Ishikawa (cell line): ENCODE data around the gene C1orf87.

ENCODE experiments used
- CEBPB ChIP-seq: IDR thresholded peaks from 2 replicates; pipeline ENCODE4 v1.6.1; 2012
- CREB1 ChIP-seq: IDR thresholded peaks from 2 replicates; pipeline ENCODE4 v1.6.1; 2012; ENCODE audit warnings: low read depth
- EGR1 ChIP-seq: IDR thresholded peaks from 2 replicates; pipeline ENCODE4 v1.6.1; 2012
- EP300 ChIP-seq: IDR thresholded peaks from 2 replicates; pipeline ENCODE4 v1.6.1; 2012; ENCODE audit warnings: borderline replicate concordance
- FOXM1 ChIP-seq: IDR thresholded peaks from 2 replicates; pipeline ENCODE4 v1.6.1; 2012; ENCODE audit warnings: low read depth, borderline replicate concordance
- MAX ChIP-seq: IDR thresholded peaks from 2 replicates; pipeline ENCODE4 v1.6.1; 2012
- NFIC ChIP-seq: IDR thresholded peaks from 2 replicates; pipeline ENCODE4 v1.6.1; 2012
- RAD21 ChIP-seq: IDR thresholded peaks from 2 replicates; pipeline ENCODE4 v1.6.1; 2012; ENCODE audit warnings: low read depth
- REST ChIP-seq: IDR thresholded peaks from 2 replicates; pipeline ENCODE4 v1.6.1; 2012; ENCODE audit warnings: low read depth, mild to moderate bottlenecking
- TAF1 ChIP-seq: IDR thresholded peaks from 2 replicates; pipeline ENCODE4 v1.6.1; 2012; ENCODE audit warnings: low read depth, mild to moderate bottlenecking
- TCF12 ChIP-seq: IDR thresholded peaks from 2 replicates; pipeline ENCODE4 v1.6.1; 2012; ENCODE audit warnings: low read depth
- TEAD4 ChIP-seq: IDR thresholded peaks from 2 replicates; pipeline ENCODE4 v1.6.1; 2012
- USF1 ChIP-seq: IDR thresholded peaks from 2 replicates; pipeline ENCODE4 v1.6.1; 2012
- YY1 ChIP-seq: IDR thresholded peaks from 2 replicates; pipeline ENCODE4 v1.6.1; 2012; ENCODE audit warnings: low read depth
- ZBTB7A ChIP-seq: IDR thresholded peaks from 2 replicates; pipeline ENCODE4 v1.6.1; 2012; ENCODE audit warnings: low read depth

Gene C1orf87

GRCh38 chr1:59971464-59971911 lies 102.1 kb downstream of the C1orf87 start:
- TF ChIP-seq TAF1: no peak
- TF ChIP-seq RAD21: peak; percentile 95

- TF ChIP-seq REST: no peak
- TF ChIP-seq RAD21: no peak
- no peak for TF ChIP-seq ZBTB7A
- no peak for TF ChIP-seq EP300
- no peak for TF ChIP-seq YY1
- no peak for TF ChIP-seq TCF12
- no peak for TF ChIP-seq FOXM1
Measured at GRCh38 chr1:59967780-59968179, 105.8 kb downstream of the C1orf87 start.

GRCh38 chr1:59967141-59967697 lies 106.4 kb downstream of the C1orf87 start:
- TF ChIP-seq ZBTB7A (no peak), YY1 (no peak), FOXM1 (no peak), EP300 (no peak), TEAD4 (no peak), RAD21 (no peak), REST (no peak), CEBPB (no peak), EGR1 (no peak), MAX (no peak), CREB1 (no peak), TAF1 (no peak), TCF12 (no peak), NFIC (no peak), USF1 (no peak)

GRCh38 chr1:59952065-59952464 lies 121.5 kb downstream of the C1orf87 start:
- TF ChIP-seq REST (no peak), TAF1 (no peak), EGR1 (no peak), FOXM1 (no peak), MAX (no peak), NFIC (no peak), TEAD4 (no peak)

GRCh38 chr1:59949648-59950047 lies 123.9 kb downstream of the C1orf87 start:
- TF ChIP-seq ZBTB7A (no peak), MAX (no peak), TAF1 (no peak), TEAD4 (no peak), REST (no peak), CEBPB (no peak), YY1 (no peak), CREB1 (no peak)
